HG03439 (cell line): Measurements from ENCODE around the gene FHIP2A.
"Not testable (repeated sequence)": the region's sequence is repeated elsewhere in the genome, so short reads cannot be mapped to it uniquely, and the experiment has no call there.

Source experiments
- ATAC-seq: cut with Tn5 transposase; IDR thresholded peaks from one replicate; pipeline ENCODE4 v1.9.1; 2021; ENCODE audit warnings: mild to moderate bottlenecking, moderate library complexity; ENCODE audit not compliant: unreplicated experiment

Gene FHIP2A

GRCh38 chr10:114856544-114857287 is 35.1 kb downstream of the FHIP2A start:
- no peak for ATAC-seq

GRCh38 chr10:114857288-114857565 is 35.6 kb downstream of the FHIP2A start:
- ATAC-seq: not testable (repeated sequence)

DNA sequence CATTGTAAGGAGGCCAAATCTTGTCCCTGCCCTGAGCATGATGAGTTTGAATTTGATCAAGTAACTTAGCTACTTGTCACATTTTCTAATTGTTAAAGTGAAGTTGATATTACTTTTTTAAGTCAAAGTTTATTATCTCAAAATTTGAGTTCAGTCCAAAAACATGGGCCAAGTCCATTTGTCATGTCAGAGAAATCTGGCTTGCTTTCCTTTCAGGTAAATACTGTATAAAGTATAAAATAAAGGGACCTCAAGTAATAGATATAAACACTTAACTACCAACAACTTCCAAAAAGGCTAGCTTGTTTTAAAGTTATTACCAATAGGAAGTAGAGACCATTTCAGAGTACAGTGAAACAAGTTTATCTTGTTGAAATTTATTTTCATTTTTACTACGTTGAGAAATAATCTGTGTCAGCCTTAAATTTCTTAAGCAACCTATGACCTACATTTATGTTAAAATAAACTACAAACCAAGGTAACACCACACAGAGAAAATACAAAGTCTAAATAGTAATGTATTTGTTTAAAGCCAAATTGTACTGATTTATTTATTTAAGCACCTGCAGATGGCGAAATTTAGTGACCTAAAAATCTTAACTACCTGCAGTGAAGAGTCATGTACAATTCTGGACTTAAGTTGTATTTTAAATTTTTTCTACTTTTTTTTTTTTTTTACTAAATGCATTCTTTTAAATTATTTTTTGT is 36.5 kb downstream of the FHIP2A start:
- no peak for ATAC-seq

DNA sequence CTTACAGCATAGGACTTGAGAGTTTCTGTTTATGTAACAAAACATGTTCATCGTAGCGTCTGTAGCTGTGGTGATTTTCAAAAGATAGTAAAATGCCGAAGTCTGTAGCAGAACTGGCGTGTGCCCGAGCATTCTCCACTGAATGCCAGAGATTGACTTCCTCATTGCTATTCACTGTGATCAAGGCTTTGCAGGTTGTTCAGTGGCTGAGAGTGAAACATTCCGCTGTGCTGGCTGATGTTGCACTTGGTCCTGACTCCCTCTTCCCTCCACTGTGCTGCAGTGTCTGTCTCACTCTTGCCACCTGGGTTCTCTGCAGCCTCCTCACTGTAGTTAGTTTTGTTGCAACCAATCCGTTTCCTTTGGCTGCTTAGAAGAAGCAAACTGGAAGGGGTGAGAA is 37.6 kb downstream of the FHIP2A start:
- no peak for ATAC-seq

GRCh38 chr10:114862456-114862855 is 40.9 kb downstream of the FHIP2A start:
- ATAC-seq: no peak

DNA sequence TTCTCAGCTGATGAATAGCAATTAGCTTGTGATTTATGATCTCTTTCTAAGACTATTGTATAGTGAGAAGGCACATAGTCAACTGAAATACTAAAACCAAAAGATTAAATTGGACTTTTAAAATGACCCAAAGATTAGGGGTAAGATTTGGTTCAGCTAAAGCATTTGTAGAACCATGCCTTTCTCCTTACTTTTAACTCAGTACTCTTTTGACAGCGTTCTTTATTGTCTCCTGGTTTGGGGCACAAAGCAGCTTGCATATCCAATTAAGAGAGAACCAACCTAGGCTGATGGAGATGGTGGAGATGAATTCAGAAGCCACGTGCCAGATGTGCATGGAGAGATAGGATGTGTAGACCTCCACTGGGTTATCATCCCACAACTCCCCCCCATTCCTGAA is 45.8 kb downstream of the FHIP2A start:
- ATAC-seq: no peak

DNA sequence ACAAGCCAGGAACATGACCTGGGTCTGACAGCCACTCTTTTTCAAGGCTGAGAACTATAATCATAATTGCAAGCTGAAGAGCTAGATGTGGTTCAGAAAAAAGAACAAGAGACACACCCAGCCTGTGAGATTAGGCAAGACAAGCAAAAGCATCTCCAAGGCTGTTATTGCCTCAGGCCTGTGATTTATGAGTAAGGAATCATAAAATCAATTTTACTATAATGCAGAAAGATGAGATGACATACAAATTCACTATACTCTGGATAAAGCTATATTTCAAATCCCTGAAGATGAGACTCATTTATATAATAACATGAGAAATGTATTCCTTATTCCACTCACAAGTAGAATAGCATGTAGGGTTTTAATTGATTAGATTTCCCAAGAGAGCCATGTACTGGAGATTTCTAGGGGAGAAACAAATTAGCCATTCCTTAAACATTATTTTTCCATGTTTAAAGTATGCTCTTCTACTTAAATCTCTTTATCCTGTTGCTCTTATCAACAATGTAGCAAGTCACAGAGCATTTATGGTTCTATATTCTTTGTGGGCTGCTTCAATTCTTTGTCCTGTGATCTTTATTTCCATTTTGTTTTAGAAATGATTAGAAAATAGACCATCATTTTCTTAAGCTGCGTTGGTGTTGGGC is 47.4 kb downstream of the FHIP2A start:
- ATAC-seq: no peak

GRCh38 chr10:114869520-114869892 is 47.9 kb downstream of the FHIP2A start:
- no peak for ATAC-seq

DNA sequence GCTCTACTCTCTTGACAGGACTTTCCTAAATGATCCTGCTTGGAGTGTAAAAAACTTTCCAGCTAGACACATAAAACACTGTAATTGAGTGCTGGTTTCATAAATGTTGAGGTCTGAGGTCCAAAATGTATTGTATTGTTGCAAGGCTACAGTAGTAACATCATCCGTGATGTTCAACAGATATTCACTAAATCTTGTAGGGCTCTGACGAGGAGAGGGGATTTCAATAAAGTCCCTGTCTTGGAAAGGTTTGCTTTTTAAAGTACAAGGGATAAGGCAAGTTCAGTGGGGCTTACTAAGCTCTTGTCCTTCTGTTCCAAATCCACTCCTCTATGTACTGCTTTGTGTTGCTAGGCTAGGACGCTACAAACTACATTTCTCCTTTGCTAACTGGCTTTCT is 48.9 kb downstream of the FHIP2A start:
- ATAC-seq: no peak

- no peak for ATAC-seq
Observed at GRCh38 chr10:114871379-114871778, 49.8 kb downstream of the FHIP2A start.
